Activated CD8-positive, alpha-beta memory T cell treated with anti-CD3 and anti-CD28 coated beads, Interleukin-2, amount 50 U/mL, for 1 hour (primary cell): ENCODE results near the gene CHST10.

Experiments
- DNase-seq: peaks from one replicate; pipeline ENCODE4 v3.0.0-alpha.2; 2020; ENCODE audit errors: extremely low read depth

The CHST10 gene

DNA sequence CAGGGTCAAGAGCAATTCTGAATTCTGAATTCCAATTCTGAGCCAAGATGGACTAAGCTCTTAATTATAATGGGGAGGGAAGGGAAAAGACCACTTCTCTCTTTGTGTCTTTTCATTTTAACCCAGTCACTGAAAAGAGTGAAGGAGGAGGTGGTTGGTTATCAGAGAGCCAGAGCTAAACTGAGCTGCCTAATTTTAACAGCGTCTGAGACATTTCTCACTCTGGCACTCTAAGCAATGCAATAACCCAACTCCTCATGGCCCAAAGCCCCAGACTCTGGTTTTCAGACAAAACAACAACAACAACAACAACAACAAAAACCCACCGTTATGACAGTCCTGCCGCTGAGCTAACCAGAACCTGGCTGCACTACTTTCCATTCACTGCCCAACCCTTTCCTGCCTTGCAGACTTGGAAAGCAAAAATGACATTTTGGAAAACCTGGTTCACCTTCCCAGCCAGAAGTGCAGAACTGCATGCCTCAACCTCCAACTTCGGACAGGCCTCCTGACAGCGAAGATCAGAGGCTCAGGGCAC, 1.0 kb downstream of the CHST10 start:
- DNase-seq = no peak

DNA sequence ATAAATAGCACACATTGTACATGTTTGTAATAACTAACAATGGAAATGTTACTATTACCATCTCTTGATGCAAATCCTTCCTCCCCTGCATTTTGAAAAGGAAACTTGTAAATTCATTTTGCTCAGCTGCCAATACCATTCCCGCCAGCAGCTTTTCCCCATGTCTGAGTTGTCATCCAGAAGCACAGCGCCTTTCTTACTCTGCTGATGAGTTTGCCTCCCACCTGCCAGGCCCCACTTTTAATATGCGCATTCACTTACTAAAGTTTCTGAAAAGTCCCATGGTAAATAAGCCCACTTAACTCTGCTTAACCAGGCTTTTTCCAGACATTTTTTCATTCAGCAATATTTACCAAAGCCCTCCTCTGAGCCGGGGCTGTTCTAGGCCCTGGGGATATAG, 3.9 kb downstream of the CHST10 start:
- no peak for DNase-seq

DNA sequence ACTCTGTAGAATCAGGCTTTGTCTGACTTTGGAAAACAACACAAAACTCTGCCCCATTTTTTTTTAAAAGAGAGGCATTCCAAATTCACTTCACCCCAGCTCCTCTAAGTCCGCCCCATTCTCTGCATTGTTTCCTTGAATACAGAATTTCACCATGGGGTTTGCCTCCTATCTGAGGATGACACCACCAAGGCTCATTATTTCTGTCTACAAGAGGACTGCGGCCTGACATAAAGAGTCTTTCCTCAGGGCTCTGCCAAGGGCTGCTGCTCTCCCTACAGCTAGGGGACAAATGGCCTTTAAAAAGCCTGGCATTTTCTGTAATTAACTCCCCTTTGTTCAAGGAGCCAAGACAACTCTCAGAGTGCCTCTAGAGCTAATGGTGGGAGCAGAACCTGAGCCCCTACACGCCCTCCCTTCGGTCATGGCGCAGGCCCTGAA, 4.6 kb downstream of the CHST10 start:
- no peak for DNase-seq

- DNase-seq = no peak
Observed at GRCh38 chr2:100412466-100412865, 5.0 kb downstream of the CHST10 start.

- DNase-seq = no peak
Observed at GRCh38 chr2:100411841-100412292, 5.6 kb downstream of the CHST10 start.

DNA sequence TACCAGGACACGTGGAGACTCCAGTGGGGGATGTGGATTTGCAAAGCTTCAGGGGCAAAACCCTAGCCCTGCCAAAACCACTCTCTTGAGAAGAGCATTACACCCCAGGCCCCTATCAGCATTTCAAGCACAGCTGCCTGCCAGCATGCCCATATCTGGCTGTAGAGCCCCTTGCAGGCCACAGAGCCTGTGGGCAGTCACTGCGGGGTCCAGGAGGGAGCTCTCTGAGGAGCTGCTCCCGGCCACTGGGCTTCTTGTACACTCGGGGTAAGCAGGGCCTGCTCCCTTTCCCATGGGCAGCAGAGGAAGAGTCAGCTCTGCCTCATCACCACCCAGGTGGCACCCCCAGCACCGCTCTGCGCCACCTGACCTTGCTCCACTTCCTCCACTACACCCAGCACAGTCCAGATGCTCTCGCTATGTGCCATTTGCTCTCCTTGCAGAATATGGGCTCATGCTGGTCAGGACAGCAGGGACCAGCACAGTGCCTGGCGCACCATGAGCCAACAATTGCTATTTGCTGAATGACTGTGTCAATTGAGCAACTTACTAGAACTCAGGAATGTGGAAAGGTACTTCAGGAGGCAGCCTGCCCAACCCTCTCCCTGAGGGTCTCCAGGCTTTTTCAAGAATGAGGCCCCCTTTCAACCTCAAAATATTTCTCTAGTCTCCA, 7.4 kb downstream of the CHST10 start:
- DNase-seq = no peak

DNA sequence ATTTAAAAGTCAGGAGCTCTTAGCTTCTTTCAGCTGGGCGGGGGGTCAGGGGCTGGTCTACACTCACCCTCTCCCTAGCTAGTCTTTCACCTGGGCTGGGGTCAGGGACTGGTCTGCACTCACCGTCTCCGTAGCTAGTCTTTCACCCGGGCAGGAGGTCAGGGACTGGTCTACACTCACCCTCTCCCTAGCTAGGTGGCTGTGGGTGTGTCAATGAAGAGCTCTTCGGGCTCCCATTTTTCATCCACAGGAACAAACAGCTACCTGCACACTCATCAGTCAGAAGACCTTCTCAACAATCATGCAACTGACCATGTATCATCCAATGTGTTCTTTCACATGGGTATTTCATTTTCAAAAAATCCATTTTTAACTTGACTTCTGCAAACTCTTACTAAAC, 8.0 kb downstream of the CHST10 start:
- no peak for DNase-seq

DNA sequence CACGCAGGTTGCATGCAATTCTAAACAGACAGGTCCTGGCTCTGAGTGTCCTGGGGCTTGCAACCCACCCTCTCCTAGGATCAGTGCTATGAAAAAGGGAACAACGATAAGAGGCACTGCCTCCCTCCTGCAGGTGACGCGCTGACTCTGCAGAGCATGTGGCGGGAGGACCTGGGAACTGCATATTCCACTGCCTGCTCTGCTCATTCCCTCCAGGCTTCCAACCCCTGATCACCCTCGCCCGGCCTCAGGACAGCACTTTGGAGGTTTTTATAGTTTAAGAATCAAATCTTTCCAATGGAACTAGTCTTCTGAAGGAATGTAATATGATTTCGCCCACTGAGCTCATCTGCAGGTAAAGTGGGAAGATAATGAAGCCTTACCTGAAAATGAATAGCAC, 8.5 kb downstream of the CHST10 start:
- no peak for DNase-seq

DNA sequence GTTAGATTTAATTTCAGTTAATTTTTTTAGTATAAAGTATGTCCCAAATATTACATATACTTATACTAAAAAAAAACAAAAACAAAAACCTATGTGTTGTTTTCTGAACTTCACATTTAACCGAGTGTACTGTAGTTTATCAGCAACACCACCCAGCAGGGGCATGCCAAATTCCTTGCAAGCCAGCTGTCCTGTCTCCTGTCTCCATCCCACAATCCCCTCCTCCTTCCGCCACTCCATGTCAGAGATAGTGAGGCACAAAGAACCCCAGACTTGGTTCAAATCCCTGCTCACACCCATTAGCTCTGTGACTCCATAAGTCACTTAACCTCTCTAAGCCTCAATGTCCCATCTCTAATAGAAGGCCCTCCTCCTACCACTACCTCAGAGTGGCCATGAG, 9.4 kb downstream of the CHST10 start:
- DNase-seq = no peak

DNA sequence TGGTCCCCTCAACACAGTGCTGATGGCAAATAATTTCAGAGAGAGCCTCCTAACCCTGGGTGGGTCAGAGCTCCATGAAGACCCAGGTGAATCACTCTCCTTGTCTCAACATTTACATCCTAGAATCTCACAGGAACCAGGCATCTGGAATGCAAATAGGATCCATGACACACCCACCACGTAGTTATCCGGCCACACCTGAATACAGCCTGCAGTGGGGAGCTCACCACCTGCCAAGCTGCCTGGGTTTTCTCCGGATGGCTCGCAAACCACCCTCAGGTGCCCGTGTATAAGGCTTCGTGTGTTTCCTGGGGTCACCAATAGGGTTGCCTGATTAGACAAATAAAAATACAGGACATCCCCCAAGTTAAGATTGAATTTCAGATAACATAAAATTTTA, 9.9 kb downstream of the CHST10 start:
- DNase-seq = no peak

- DNase-seq = no peak
Observed at GRCh38 chr2:100407073-100407472, 10.4 kb downstream of the CHST10 start.

GRCh38 chr2:100406120-100406508, 11.4 kb downstream of the CHST10 start:
- no peak for DNase-seq

GRCh38 chr2:100405403-100406119, 11.9 kb downstream of the CHST10 start:
- no peak for DNase-seq

GRCh38 chr2:100404411-100404810, 13.1 kb downstream of the CHST10 start:
- no peak for DNase-seq

DNA sequence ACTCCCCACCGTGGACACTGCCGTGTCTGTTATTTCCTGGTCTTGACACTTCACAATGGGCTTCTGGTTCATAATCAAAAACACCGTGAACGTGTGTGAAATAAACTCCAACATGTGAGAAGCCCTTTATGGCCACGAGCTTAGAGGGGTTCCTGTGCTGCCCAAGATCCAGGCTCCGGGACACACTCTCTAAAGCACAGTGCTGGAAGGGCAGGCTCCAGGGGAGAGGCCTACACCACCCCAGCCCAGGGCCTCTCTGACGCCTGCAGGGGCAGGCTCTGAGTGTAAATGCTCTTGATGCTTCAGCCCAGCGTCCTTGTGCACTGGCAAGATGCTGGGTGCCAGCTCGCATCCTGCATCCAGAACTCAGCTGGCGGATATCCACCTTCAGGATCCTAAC, 13.7 kb downstream of the CHST10 start:
- DNase-seq = no peak

- DNase-seq = no peak
Observed at GRCh38 chr2:100401268-100401667, 16.2 kb downstream of the CHST10 start.

- DNase-seq = no peak
Observed at GRCh38 chr2:100399714-100400113, 17.8 kb downstream of the CHST10 start.

GRCh38 chr2:100397976-100398375, 19.5 kb downstream of the CHST10 start:
- DNase-seq = no peak

DNA sequence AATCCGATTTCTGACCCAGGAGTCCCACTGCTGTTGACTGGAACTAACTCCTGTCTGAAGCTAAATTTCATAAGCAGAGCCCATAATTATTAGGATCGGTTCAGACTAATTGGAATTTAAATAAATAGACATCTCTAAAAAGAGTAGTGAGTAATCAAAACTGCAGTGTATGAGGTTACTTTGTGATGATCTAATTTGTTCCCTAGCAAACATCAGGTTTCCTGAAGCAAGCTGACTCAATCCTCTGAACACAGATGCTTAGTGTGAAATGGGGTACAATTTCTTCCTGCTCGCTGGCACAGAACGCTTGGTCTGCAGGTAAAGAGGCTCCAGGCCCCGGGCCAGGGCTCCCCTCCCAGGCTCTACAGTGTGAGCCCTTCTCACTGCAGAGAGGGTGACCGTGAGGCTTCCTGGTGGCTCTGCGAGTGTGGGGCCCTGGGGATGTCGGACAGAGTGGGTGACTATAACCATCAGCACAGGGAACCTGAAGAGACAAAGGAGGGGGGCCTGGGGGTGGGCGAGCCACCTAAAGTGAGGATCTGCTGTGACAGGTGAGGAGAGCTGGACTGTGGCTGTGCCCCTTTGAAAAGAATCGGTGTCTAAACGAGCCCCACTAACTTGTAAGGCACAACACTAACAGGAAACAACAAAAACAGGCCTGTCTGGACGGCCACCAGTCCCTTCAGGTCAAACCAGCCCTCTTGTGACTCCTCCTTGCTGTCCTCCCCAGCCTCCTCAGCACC, 20.2 kb downstream of the CHST10 start:
- DNase-seq = no peak

GRCh38 chr2:100396483-100396882, 21.0 kb downstream of the CHST10 start:
- no peak for DNase-seq

DNA sequence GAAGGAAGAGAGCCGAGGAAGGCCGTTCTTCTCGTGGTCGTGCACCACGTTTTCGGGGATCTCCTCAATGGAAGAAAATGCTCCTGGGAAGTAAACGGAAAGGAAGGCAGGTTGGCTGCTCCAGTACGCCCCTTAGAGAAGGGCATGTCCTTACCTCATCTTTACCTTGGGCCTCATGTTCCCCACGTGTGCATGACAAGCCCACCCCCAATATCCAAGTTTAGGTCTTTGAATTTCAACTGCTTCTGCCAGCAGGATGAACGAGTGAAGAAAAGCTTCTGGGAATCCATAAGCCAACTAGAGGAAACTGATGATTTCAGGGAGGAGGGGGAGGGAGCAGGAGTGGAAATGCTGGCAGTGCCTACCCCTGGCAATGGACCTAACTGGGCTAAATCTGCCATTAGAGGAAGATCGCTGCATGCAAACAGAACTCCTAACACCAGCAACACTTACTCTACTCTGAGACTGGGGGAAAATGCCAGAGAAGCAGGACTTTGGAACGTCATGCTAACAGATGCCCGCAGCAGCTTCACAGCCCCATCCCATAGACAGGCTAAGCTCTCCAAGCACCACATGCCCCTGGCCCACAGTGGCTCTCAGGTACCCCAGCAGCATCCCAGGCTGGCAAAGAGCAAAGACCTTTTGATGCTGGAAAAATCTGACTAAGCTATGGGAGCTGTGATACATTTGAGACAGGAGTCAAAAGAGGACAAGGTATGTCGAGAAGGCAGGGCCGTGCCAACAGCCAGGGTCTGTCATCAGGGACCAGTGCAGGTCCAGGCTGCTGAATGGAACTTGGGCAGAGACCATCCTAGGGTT, 21.7 kb downstream of the CHST10 start:
- DNase-seq = no peak
